AG04449 (cell line): Measurements from ENCODE around the gene OR5H2.
"Not testable (repeated sequence)": the region's sequence is repeated elsewhere in the genome, so short reads cannot be mapped to it uniquely, and the experiment has no call there.

Experiments used
- CTCF ChIA-PET: fragments of 350-600 bp; formaldehyde crosslinking; extraction: SDS; loops from one replicate; lab custom pipeline; 2021; ENCODE audit warnings: antibody characterized with exemption; lab: Yijun Ruan, JAX
- POLR2A ChIA-PET: fragments of 400-600, 350-600 bp; formaldehyde crosslinking; extraction: SDS; loops from one replicate; lab custom pipeline; 2020; ENCODE audit warnings: antibody characterized with exemption, inconsistent platforms; lab: Yijun Ruan, JAX
- DNase-seq: peaks from one replicate; pipeline ENCODE4 v3.0.0-alpha.2; 2010; ENCODE audit warnings: low read depth, low spot score
- H3K4me3 ChIP-seq: 2 replicates; pipeline ENCODE4 v1.5.1; 2011; ENCODE audit warnings: low read depth, mild to moderate bottlenecking, control low read depth, low read length
- CTCF ChIP-seq: IDR thresholded peaks from one replicate; pipeline ENCODE4 v1.5.1; 2011; ENCODE audit warnings: mild to moderate bottlenecking, moderate library complexity, low read length, control low read depth, inconsistent platforms; ENCODE audit not compliant: insufficient read depth; ENCODE audit errors: missing control alignments

OR5H2 gene

DNA sequence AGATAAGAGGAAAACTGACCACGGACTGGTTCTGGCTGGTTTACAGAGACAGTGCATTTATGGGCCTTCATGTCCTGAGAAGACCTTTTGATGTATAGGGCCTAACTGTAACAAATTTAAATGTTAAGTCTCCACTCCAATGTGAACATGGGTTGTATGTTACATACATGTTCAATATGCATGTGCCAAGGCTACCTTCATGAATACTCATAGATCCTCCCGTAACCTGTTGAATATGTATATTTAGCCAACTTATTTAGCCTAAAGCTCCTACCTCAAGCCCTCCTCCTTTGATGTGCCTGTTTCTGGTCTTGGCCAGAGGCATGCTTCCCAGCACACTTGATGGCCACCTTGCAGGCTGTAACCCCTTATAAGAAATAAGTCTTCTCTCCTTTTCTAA, at the start of gene OR5H2:
Gene OR5H2 (plus strand): TSS at position 301 of the 400 bp plus-strand sequence. CDS start 398 bp downstream, outside the sequence.
- POLR2A ChIA-PET = no interaction called here
- no peak for DNase-seq
- CTCF ChIA-PET = no interaction called here
- TF ChIP-seq CTCF = no peak
- H3K4me3 ChIP-seq = no peak within 1 kb of the TSS

DNA sequence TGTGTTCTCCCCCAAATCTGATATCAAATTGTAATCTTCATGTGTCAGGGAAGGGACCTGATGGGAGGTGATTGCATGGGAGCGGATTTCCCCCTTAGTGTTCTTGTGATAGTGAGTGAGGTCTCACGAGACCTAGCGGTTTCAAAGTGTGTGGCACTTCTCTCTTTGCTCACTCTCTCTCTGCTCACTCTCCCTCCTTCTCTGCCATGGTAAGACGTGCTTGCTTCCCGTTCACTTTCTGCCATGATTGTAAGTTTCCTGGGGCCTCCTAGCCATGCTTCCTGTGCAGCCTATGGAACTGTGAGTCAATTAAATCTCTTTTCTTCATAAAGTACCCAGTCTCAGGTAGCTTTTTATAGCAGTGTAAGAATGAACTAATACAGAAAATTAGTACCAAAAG, 48.8 kb upstream of the OR5H2 start:
- H3K4me3 ChIP-seq = no peak overlapping the region
- no peak for TF ChIP-seq CTCF
- CTCF ChIA-PET = no interaction called here
- no peak for DNase-seq
- POLR2A ChIA-PET = no interaction called here

- no peak overlapping the region for H3K4me3 ChIP-seq
- CTCF ChIA-PET = no interaction called here
- no peak for DNase-seq
- TF ChIP-seq CTCF = no peak
- POLR2A ChIA-PET = no interaction called here
Measured at GRCh38 chr3:98240131-98240530, 42.2 kb upstream of the OR5H2 start.

DNA sequence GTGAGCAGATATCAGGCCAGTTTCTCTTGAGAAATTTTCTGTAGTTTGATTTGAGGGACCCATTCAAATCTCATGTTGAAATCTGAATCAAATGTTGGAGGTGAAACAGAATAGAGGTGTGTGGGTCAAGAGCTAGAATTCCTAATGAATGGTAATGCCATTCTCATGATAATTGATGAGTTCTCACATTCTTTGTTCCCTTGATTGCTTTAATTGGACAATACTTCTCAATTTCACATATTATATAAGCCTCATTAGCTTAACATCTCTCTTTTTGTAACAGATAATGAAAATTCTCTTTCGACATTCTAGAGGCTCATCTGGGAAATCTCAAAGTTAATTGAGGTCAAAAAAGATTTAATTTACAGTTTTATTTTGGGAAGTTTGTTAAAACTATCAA, 40.1 kb upstream of the OR5H2 start:
- ChIA-PET POLR2A (no interaction called here), CTCF (no interaction called here)
- TF ChIP-seq CTCF = no peak
- no peak overlapping the region for H3K4me3 ChIP-seq
- DNase-seq = no peak

- no peak for TF ChIP-seq CTCF
- no peak overlapping the region for H3K4me3 ChIP-seq
- POLR2A ChIA-PET = no interaction called here
- DNase-seq = no peak
- CTCF ChIA-PET = no interaction called here
Measured at GRCh38 chr3:98243843-98244242, 38.5 kb upstream of the OR5H2 start.

- DNase-seq = no peak
- ChIA-PET POLR2A (no interaction called here), CTCF (no interaction called here)
- H3K4me3 ChIP-seq = no peak overlapping the region
- no peak for TF ChIP-seq CTCF
Measured at GRCh38 chr3:98246142-98246541, 36.2 kb upstream of the OR5H2 start.

GRCh38 chr3:98256026-98256425, 26.3 kb upstream of the OR5H2 start:
- H3K4me3 ChIP-seq, CTCF ChIA-PET, DNase-seq, POLR2A ChIA-PET: not testable (repeated sequence)
